NOMO-1 (cell line): ENCODE measurements around the gene OOEP.

Experiments used
- DNase-seq, 2 experiments: peaks; one replicate each; lab custom pipeline; 2025; ENCODE audit not compliant: unreplicated experiment in 2 of 2; lab: John Stamatoyannopoulos, UW

OOEP gene

DNA sequence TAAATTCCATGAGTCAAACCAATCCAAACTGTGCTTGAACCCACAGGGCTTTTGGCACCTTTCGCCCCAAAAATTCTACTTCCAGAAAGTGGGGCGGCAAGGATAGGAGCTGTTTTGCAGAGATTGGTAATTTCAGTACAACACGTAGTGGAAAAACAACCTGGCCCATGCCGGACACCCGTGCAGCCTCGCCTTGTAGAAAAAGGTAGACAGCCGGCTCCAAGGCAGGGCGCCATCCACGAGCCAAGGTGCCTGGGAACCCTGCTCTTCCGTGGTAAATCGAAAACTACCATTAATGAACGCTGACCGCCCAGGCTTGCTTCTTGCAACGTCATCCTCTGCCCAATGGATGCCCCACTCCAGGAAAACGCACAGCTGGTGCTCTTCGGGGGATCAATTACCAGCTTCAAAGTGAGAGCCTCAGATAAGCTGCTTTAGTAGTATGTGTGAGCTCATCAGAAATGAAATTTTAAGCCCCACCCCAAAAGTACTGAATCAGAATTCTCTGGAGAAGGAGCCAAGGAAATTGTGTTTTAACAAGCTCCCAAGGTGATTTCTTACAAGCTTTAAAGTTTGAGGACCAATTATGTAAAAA is 1.8 kb downstream of the OOEP start:
- no peak for DNase-seq

DNA sequence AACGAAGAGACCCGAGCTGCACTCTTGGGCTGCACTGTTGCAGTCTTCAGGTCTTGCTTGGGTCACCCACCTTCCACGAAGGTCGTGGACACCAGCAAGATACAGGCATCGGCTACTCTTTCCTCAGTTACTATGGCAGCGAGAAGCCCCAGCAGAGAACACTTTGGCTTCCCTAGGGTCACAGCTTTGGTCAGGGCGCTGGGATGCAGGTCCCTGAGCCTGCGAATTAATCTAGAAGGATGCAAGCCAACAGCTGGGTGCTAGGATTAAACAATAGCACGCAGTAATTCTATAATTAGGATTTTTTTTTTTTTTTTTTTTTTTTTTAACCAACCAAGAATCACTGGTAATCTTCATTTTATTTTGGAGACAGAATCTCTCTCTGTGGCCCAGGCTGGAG is 5.1 kb downstream of the OOEP start:
- no peak for DNase-seq

DNA sequence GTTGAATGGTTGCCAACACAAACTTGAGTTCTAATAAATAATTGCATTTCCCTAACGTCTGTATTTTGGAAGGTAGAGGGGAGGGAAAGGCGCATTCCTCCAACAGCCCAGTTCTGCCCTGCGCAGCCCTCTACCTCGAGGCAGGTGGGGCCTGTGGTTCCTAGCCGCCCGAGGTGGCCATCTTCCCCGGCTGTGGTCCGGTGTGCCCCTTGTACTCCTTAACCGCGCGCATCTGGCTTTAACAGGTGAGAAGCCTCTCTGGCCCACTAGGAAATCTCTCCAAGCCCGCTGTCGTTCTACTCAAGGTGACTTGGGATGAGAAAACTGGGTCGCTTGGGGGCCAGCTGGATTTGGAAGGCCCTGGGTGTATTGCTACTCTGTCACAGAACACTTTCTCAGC is 5.6 kb downstream of the OOEP start:
- no peak for DNase-seq

DNA sequence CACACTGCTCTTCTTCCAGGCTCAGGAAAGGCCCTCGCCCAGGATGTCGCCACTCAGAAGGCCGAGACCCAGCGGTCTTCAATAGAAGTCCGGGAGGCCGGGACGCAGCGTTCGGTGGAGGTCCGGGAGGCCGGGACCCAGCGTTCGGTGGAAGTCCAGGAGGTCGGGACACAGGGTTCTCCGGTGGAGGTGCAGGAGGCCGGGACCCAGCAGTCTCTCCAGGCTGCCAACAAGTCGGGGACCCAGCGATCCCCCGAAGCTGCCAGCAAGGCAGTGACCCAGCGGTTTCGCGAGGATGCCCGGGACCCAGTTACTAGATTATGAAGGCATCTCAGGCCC is 6.2 kb downstream of the OOEP start:
- no peak for DNase-seq

DNA sequence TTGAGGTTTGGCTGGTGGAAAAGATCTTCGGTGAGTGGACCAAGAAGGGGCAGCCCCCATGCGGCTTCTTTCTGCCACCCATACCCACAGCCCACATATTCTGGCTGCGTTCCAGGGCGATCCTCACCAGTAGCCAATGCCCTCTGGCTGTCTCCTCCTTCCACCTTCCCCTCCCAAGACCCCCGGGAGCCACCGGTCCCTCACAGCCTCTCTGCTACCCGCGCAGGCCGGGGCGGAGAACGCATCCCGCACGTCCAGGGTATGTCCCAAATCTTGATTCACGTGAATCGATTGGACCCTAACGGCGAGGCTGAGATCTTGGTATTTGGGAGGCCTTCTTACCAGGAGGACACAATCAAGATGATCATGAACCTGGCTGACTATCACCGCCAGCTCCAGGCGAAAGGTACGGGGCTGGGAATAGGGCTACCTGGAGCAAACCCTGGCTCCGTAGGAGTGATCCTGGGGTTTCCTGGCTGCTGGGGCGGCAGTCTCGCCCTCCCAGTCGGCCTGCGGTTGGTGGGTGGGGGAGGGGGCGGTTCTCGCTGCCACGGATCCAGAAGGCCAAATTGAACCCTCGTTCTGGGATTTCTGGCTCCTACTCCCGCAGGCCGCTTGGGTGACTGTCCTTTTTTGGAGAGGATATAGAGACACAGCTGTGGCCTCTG is 6.7 kb downstream of the OOEP start:
- DNase-seq, result no peak

DNA sequence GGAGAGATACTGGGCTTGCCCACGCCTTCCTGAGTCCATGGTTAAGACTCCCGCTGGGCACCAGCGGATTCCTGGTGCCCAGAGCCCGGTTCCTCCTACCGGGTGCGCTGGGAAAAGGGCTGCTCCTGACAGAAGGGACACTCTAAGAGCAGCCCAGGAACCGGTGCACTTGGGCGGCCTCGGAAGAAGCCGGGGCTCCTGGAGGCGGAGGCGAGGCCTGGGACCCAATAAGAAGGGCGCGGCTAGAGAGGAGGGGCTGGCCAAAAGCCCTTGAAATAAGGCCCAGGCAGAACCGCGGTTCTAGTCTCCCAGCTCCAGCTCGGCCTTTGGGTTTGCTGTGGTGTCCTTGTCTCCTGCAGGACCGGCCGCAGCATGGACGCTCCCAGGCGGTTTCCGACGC is 7.3 kb downstream of the OOEP start, which contains the start of gene KHDC3L:
Gene KHDC3L (plus strand): TSS at position 301 of the 400 bp plus-strand sequence. CDS start 72 bp downstream, at position 373.
- DNase-seq, result no peak

DNA sequence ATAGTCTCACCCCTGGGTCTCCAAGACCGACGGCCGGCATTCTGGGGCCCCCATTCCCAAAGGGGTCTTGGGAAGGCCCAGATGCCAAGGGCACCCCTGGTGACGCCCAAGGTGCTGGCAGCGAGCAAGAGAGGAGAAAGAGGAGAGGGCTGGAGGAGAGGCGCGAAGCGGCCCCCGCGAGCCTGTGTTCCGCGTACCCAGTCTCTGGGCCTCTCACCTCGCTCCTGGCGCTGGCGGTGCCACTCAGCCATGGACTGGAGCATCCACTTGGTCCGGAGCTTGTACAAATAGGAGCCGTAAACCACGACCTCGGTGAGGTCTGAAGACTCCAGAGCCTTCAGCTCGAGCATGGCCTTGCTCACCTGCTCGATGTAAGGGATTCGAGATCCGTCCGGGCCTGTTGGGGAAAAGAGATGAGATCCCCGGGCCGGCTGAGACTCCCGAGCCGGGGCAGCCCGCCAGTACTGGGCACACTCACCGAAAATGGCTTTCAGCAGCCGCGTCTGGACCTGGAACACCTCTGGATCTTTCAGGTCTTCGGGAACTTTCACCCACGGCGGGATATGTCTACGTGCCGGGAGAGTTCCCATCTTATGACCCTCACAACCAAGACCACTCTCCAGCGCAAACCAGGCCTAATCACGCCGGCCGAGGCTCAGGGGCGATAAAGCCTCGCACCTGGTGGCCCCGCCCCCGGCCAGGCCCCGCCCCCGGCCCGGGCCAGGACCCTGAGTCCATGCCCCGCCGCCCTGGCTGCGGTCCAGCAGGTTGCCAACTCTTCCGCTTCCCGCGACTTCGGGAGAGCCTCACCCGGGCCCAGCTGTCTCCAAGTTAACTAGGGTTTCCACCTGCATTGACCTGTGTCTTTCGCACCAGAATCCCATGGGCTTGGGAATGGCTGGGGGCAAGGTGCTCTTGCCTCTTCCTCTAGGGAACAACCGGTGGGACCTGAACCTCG is 15.8 kb downstream of the OOEP start, which contains the start of gene DPPA5:
Gene DPPA5 (minus strand): TSS at position 641 of the 958 bp plus-strand sequence. CDS start 51 bp downstream, at position 590.
- DNase-seq, result no peak

DNA sequence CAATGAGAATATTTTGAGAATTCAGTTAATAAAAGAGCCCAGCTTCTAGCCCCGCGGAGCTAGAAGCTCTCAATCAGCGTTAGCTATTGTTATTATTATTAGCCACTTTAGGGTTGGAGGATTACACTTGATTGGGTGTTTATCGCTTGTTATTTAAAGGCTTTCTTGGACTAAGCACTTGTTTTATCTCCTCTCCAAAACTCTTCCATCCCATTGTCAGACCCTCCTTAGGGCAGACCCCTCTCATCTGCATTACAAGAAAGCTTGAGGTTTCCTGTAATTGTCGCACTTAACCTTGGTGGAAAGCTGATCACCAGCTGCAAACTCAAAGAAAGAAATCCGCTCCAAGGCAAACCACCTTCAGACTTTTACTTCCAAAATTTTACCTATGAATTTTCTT is 20.4 kb downstream of the OOEP start:
- DNase-seq, result no peak

DNA sequence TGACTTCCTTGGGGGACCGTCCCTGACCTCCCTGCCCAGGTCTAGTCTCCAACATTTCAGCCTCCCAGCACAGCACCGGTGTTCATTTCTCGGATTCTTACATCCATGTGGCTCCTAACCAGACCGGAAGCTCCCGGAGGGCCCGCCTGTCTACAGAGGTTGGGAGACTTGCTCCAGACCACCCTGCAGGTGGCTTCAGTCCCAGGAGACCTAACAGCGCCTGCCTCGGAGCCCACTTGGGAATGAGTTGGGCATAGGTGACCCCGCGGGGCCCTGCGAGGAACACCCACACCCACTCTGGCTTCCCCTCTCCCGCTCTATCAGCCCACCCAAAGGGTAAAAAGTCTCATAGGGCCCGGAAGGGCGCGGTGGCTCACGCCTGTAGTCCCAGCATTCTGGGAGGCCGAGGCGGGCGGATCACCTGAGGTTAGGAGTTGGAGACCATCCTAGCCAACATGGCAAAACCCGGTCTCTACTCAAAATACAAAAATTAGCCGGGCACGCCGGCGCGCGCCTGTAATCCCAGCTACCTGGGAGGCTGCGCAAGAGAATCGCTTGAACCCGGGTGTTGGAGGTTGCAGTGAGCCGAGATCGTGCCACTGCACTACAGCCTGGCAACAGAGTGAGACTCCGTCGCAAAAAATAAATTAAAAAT is 21.0 kb downstream of the OOEP start:
- no peak for DNase-seq

DNA sequence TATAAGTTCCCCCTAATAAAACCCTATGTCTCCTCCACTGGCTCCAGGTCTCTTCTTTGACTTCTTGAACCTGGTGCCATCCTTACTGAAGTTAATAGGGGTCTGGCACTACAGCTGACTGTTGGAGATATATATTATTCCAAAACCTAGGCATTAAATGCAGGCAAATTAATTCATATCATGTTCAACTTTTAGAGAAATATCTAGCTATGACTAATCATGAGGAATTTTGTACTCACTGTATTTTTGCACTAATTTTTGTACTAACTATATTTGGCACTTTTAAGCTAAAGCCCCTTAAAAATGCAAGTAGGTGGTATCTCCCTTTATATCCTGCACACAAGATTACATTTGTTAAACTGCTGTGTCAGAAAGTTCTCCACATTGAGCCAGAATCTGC is 26.5 kb downstream of the OOEP start:
- no peak for DNase-seq

DNA sequence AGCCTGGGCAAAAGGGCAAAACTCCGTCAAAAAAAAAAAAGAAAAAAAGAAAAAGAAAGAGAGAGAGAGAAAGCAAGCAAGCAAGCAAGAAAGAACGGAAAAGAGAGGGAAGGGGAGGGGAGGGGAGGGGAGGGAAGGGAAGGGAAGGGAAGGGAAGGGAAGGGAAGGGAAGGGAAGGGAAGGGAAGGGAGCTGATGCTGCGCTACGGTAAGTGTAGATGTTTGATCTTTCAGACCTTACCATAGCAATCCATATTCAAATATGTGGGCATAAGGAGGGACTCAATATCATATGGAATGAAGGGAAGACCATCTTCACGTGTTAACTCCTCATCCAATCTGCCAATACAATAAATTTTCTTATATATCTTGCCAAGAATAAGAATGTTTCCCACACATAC is 27.5 kb downstream of the OOEP start:
- DNase-seq, result no peak

DNA sequence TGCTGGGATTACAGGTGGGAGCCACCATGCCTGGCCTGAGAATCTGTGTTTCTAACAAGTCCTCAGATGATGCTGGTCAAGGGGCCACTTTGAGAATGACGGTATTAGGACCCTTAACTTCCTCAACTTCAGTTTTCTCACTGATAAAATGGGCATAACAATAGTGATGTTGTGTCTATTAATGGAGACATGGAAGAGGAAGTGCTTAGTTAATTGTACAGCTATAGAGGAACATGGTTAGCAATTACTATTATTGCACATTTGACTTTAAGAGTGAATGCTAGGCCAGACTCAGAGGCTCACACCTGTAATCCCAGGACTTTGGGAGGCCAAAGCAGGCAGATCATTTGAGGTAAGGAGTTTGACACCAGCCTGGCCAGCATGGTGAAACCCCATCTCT is 28.4 kb downstream of the OOEP start:
- DNase-seq, result peak in 1 of 2 experiments; percentile 50

DNA sequence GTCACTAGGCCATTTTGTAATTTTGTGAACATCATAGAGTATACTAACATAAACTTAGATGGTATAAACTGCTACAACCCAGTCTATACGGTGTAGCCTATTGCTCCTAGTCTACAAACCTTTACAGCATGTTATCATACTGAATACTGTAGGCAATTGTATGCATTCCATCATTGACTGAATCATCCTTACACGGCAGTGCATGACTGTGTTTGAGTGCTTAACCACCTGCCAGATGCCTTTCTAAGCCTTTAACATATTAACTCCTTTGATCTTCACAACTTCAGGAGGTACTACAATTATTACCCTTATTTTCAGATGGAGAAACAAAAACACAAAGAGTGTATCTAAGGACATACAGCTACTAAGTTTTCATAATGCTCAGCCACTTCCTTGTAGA is 29.6 kb downstream of the OOEP start:
- DNase-seq, result no peak

DNA sequence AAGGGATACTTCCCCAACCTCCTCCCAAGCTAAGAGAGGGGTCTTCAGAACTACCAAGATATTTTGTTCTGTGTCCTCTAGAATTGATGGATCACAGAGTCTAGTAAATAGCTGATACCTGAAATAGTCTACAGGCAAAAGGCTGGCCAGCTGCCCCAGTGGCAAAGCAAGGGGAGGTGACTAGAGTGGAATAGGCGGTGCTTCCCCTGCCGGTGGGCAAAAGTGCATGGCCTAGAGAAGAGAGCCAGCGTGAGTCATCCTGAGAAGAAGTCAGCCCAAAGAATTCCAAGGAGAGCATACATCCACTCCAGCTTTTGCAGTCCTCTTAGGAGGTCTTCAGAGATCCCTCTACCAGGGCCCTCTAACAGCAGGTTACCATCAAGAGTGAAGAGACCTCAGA is 30.4 kb downstream of the OOEP start:
- no peak for DNase-seq

DNA sequence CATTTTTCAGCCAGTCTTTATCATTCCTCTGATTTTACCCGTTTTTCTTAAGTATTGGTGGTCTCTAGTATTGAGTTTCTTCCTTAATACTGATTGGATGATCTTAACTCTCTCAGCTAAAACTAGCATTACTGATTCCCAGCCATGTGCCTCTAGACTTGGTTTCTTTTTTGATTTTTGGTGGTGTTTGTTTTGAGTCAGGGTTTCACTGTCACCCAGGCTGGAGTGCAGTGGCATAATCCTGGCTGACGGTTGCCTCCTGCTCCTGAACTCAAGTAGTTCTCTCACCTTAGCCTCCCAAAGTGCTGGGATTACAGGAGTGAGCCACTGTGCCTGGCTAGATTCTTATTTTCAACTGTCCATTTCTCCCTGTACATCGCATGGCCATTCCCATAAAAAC is 40.5 kb downstream of the OOEP start:
- no peak for DNase-seq

DNA sequence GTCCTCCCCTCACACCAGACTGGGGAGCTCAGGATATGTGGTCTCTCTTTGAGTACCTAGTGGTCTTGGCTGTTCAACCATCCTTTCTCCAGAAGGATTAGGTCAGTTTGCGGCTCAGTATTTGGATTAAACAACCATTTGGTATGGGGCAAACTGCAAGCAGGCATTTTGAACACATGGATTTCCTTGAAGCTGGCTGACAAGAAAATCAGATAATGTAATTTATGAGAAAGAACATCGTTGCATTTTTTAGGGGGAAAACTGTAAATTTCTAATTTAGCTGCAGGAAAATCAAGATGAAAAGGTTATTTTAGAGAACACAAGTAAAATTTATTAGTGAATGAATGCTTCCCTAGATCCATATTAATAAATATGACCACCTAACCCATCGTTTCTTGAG is 40.9 kb downstream of the OOEP start:
- no peak for DNase-seq

DNA sequence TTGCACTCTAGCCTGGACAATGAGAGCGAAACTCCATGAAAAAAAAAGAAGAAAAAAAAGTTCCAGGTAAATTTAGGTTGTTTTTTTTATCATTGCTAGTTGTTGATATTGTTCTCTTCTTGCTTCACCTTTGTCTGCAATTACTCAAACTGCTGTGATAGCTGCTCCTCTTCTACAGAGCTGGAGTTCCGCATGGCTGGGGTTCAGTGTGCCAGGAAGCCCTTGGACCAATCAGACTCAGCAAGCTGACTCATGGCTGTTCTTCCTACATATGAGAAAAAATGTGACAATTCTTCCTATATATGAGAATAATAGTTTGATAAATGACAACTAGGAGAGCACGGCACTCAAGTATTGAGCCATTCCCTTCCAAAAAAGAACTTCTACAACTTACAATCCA is 44.0 kb downstream of the OOEP start:
- no peak for DNase-seq

DNA sequence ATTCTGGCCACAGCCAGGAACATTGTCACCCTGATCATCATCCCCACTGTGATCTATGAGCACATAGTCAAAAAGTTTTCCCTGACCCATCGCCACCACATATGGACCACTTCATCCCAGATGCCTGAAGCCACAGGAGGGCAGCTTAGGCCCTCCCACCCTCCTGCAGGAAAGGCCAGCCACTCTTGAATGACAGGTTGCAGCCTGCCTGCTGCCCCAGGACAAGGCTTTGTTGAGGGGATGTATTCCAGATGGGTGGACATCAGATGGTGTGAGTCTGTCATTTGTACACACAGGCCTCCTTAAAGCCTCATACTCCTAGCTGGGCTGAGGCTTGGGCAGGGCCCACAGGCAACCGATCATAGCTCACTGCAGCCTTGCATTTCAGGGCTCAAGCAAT is 46.4 kb downstream of the OOEP start:
- DNase-seq, result no peak
